ENCODE measurements around the gene DAB2IP.

Gene DAB2IP

GRCh38 chr9:121676926-121677325 lies 25.5 kb downstream of the DAB2IP start:
- H3K9ac ChIP-seq (ENCODE audit: low read length): no peak overlapping the region
- H3K36me3 ChIP-seq (ENCODE audit: low read length): no peaks in the 10 kb centered on the region
- H3K79me2 ChIP-seq (ENCODE audit: insufficient read depth, low read length): no peaks in the 10 kb centered on the region
- TF ChIP-seq CTCF (IDR thresholded peaks at IDR 0.05; ENCODE audit: insufficient read depth, low read length, poor library complexity, severe bottlenecking) (no peak), EZH2phosphoT487 (conservative IDR thresholded peaks at IDR 0.05; ENCODE audit: low read length) (no peak)
- no peak overlapping the region for H3K4me2 ChIP-seq (ENCODE audit: low read depth, low read length, poor library complexity, severe bottlenecking)
- H2AFZ ChIP-seq (ENCODE audit: low read depth, low read length, severe bottlenecking): no peak overlapping the region
- no peak overlapping the region for H3K27ac ChIP-seq (ENCODE audit: low read depth, low read length)
- no peaks in the 10 kb centered on the region for H3F3A ChIP-seq (ENCODE audit: insufficient read depth)
- H4K20me1 ChIP-seq (ENCODE audit: low read depth, low read length): no peaks in the 10 kb centered on the region
- no peak overlapping the region for H3K4me3 ChIP-seq (ENCODE audit: insufficient read depth, low read length, poor library complexity, severe bottlenecking)
- H3K27me3 ChIP-seq (ENCODE audit: low read length): no peaks in the 10 kb centered on the region
- no peaks in the 10 kb centered on the region for H3K9me3 ChIP-seq (ENCODE audit: insufficient read depth, low read length)
- H3K9me2 ChIP-seq (replicated peaks; ENCODE audit: insufficient read depth, low read length): no peaks in the 10 kb centered on the region

- Histone ChIP-seq H3K9me2 (replicated peaks; ENCODE audit: insufficient read depth, low read length) (no peaks in the 10 kb centered on the region), H3K9me3 (ENCODE audit: insufficient read depth, low read length) (no peaks in the 10 kb centered on the region), H3K27ac (ENCODE audit: low read depth, low read length) (no peak overlapping the region), H3K9ac (ENCODE audit: low read length) (no peak overlapping the region), H2AFZ (ENCODE audit: low read depth, low read length, severe bottlenecking) (no peak overlapping the region), H4K20me1 (ENCODE audit: low read depth, low read length) (no peaks in the 10 kb centered on the region), H3K27me3 (ENCODE audit: low read length) (no peaks in the 10 kb centered on the region), H3F3A (ENCODE audit: insufficient read depth) (no peaks in the 10 kb centered on the region), H3K79me2 (ENCODE audit: insufficient read depth, low read length) (no peaks in the 10 kb centered on the region), H3K4me2 (ENCODE audit: low read depth, low read length, poor library complexity, severe bottlenecking) (no peak overlapping the region), H3K4me3 (ENCODE audit: insufficient read depth, low read length, poor library complexity, severe bottlenecking) (no peak overlapping the region), H3K36me3 (ENCODE audit: low read length) (no peaks in the 10 kb centered on the region)
- TF ChIP-seq EZH2phosphoT487 (conservative IDR thresholded peaks at IDR 0.05; ENCODE audit: low read length) (no peak), CTCF (IDR thresholded peaks at IDR 0.05; ENCODE audit: insufficient read depth, low read length, poor library complexity, severe bottlenecking) (no peak)
Observed at GRCh38 chr9:121678501-121679022, 27.1 kb downstream of the DAB2IP start.

GRCh38 chr9:121679901-121680635 lies 28.6 kb downstream of the DAB2IP start:
- Histone ChIP-seq H3K79me2 (ENCODE audit: insufficient read depth, low read length) (no peaks in the 10 kb centered on the region), H3K9me2 (replicated peaks; ENCODE audit: insufficient read depth, low read length) (no peaks in the 10 kb centered on the region), H3K27ac (ENCODE audit: low read depth, low read length) (no peak overlapping the region), H3K27me3 (ENCODE audit: low read length) (no peaks in the 10 kb centered on the region), H3K4me3 (ENCODE audit: insufficient read depth, low read length, poor library complexity, severe bottlenecking) (no peak overlapping the region), H3K4me2 (ENCODE audit: low read depth, low read length, poor library complexity, severe bottlenecking) (no peak overlapping the region), H3K36me3 (ENCODE audit: low read length) (no peaks in the 10 kb centered on the region), H4K20me1 (ENCODE audit: low read depth, low read length) (no peaks in the 10 kb centered on the region), H3K9ac (ENCODE audit: low read length) (no peak overlapping the region), H3K9me3 (ENCODE audit: insufficient read depth, low read length) (no peaks in the 10 kb centered on the region), H3F3A (ENCODE audit: insufficient read depth) (no peaks in the 10 kb centered on the region), H2AFZ (ENCODE audit: low read depth, low read length, severe bottlenecking) (no peak overlapping the region)
- TF ChIP-seq EZH2phosphoT487 (conservative IDR thresholded peaks at IDR 0.05; ENCODE audit: low read length): no peak
- no peak for TF ChIP-seq CTCF (IDR thresholded peaks at IDR 0.05; ENCODE audit: insufficient read depth, low read length, poor library complexity, severe bottlenecking)
